Fibroblast of skin of right quadriceps (primary cell): ENCODE data around the gene VASN.
"Not testable (repeated sequence)": the region's sequence is repeated elsewhere in the genome, so short reads cannot be mapped to it uniquely, and the experiment has no call there.

ENCODE experiments used
- DNase-seq: peaks from one replicate; pipeline ENCODE4 v3.0.0-alpha.2; 2013

The VASN gene

GRCh38 chr16:4386451-4386805 is 14.8 kb downstream of the VASN start:
- DNase-seq, result peak; percentile 39

- DNase-seq, result peak; percentile 42
These were observed 15.4 kb downstream of the VASN start for GRCh38 chr16:4386951-4387565.

GRCh38 chr16:4387781-4388180 is 16.1 kb downstream of the VASN start:
- DNase-seq, result no peak

GRCh38 chr16:4388271-4389021 is 16.8 kb downstream of the VASN start:
- DNase-seq, result peak; percentile 54

GRCh38 chr16:4389051-4389955 is 17.7 kb downstream of the VASN start:
- DNase-seq, result no peak

GRCh38 chr16:4390266-4391260 is 18.9 kb downstream of the VASN start:
- DNase-seq, result no peak

- no peak for DNase-seq
These were observed 20.2 kb downstream of the VASN start for GRCh38 chr16:4391631-4392381.

GRCh38 chr16:4392382-4393239 is 21.0 kb downstream of the VASN start:
- DNase-seq, result peak; percentile 95

GRCh38 chr16:4393240-4393600 is 21.6 kb downstream of the VASN start:
- no peak for DNase-seq

GRCh38 chr16:4393850-4394249 is 22.2 kb downstream of the VASN start:
- not testable (repeated sequence) for DNase-seq

GRCh38 chr16:4395055-4395726 is 23.5 kb downstream of the VASN start:
- DNase-seq, result no peak

- no peak for DNase-seq
These were observed 27.5 kb downstream of the VASN start for GRCh38 chr16:4399001-4399730.

- no peak for DNase-seq
These were observed 29.4 kb downstream of the VASN start for GRCh38 chr16:4401094-4401501.

- no peak for DNase-seq
These were observed 29.9 kb downstream of the VASN start for GRCh38 chr16:4401510-4401909.

- peak; percentile 70 for DNase-seq
These were observed 30.9 kb downstream of the VASN start for GRCh38 chr16:4402439-4403132.

GRCh38 chr16:4403133-4403949 is 31.7 kb downstream of the VASN start:
- DNase-seq, result no peak

GRCh38 chr16:4404247-4404966 is 32.8 kb downstream of the VASN start:
- DNase-seq, result no peak
